Frontal cortex (tissue), 4 donors: ENCODE measurements around the gene ZZZ3. TPM values are rescaled to one million over a fixed set of nuclear protein-coding genes. Genes with fewer than 3 reads are reported as not detected.
"Not testable (repeated sequence)": the region's sequence is repeated elsewhere in the genome, so short reads cannot be mapped to it uniquely, and the experiment has no call there.

Experiments used
- DNase-seq, 2 donors: peaks; one replicate each; pipeline ENCODE4 v3.0.0; 2012; ENCODE audit warnings: low spot score in 2 of 2
- FAIRE-seq: peaks from 2 replicates; lab custom pipeline; 2012; peaks lifted over from hg19 to GRCh38; lab: Jason Lieb, UNC
- total RNA-seq: library from RNA; depleted of rRNA; stranded (reverse); fragments of >200 nt; gene quantifications from one replicate; pipeline ENCODE4 v1.2.3, GENCODE V29; 2014
- donor health status: control.
- donor health status: control.
- donor health status: control.

The ZZZ3 gene
- total RNA-seq = 134 TPM

GRCh38 chr1:77682460-77683159 is at the start of gene ZZZ3:
ZZZ3 (minus strand) TSS chr1:77682658; CDS start chr1:77633354, 49,304 bp downstream.
- DNase-seq (peak; percentile 80 to 86), FAIRE-seq (no peak)

DNA sequence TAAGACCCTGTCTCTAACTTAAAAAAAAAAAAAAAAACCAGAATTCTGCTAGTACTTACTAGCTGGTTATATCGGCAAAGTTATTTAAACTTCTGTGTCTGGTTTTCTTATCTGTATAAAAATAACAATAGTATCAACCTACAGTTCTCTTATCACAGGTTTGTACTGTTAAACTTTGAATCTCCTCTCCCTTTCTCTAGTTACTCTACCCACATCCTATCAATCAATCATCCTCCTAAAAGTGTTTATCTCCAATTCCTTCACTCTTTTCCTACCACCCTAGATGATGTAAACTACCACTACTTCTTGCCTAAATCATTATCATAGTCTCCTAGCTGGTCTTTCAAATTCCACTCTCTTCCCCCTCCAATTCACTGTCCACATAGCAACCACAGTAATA is 49.6 kb upstream of the ZZZ3 start:
- DNase-seq (no peak), FAIRE-seq (no peak)

- no peak for FAIRE-seq
- DNase-seq = no peak
Measured at GRCh38 chr1:77725706-77726105, 43.2 kb upstream of the ZZZ3 start.

DNA sequence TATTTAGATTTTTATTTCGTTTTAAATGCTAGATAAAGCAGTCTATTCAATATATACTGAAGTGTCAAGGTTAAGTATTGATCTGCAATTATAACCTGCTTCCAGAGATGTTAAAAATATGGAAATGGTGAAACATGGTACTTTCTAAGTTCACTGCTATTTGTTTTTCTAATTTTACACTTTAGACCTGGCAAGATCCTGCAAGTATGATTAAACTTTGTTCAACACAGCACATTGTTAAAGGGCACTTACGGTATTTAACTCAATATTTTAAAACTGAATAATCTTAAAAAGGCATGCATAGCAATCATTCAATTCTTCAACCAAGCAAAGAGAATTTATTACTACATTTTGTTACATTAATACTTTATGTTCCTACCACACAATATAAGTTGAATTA is 35.7 kb upstream of the ZZZ3 start:
- DNase-seq (no peak), FAIRE-seq (no peak)

DNA sequence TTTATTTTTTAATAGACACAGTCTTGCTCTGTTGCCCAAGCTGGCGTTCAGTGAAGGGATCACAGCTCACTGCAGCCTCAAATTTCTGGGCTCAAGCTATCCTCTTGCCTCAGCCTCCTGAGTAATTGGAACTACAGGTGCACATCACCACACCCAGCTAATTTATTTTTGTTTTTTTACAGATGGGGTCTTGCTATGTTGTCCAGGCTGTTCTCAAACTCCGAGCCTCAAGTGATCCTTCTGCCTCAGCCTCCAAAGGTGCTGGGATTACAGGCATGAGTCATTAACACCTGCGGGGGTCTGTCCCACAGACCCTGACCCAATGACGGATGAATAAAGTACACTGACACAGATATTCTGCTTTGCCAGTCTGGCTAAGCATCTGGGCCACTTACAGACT is 33.6 kb upstream of the ZZZ3 start:
- DNase-seq (no peak), FAIRE-seq (no peak)

DNA sequence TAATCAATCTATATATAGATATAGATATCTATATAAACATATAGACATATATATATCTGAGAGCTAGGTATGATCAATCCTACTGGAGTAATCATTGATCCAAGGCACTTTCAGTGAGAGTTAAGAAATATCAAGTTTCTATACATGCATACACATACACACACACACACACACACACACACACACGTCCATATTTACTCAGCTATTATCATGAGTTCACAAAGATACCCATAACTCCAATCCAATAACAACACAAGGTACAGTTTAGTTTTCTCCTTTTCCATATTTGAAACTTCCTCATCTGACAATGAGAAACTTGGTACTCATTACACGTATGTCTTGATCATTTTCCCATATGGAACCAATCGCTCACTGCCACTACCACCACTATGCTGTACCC is 27.3 kb upstream of the ZZZ3 start:
- DNase-seq = no peak
- FAIRE-seq = no peak

DNA sequence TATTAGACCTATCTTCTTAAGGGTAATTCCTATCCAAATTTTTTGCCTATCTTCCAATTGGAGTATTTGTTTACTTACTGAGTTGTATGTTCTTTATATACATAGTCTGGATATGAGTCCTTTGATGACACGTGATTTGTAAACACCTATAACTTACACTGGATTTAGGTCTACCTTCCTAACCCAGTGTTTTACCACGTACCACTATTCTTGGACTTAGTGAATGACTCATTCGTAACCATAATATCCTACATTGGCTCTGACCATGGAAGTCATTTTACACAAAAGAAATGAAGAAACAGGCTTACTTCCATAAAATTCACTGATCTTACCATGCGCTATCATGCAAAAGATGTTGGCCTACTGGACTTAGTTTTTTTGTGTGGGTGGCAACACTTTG is 23.9 kb upstream of the ZZZ3 start:
- FAIRE-seq = no peak
- no peak for DNase-seq

DNA sequence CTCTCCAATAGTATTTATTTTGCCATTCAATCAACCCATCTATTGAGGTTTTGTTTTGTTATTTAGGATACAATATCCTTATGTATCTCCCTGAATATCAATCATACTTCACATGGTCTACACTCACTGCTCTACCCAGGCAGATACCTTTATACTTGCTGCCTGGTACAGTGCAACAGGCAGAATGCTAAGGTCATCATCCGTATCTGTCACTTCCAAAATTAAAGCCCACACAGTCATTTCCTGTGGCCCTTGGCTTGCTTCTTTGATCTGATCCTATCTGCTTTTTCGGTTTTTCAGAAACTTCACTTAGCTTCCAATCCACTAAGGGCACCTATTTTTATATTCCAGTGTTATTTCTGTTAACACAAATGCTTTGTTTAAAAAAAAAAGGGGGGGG is 22.3 kb upstream of the ZZZ3 start:
- FAIRE-seq = no peak
- no peak for DNase-seq

DNA sequence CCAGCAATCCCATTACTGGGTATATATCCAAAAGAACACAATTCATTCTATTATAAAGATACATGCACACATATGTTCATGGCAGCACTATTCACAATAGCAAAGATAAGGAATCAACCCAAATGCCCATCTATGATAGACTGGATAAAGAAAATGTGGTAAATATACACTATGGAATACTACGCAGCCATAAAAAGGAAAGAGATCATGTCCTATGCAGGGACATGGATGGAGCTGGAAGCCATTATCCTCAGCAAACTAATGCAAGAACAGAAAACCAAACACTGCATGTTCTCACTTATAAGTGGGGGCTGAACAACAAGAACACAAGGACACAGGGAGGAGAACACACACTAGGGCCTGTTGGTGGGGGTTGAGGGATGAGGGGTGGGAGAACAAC is 17.2 kb upstream of the ZZZ3 start:
- DNase-seq, FAIRE-seq: not testable (repeated sequence)

GRCh38 chr1:77697441-77697840 is 15.0 kb upstream of the ZZZ3 start:
- DNase-seq (no peak), FAIRE-seq (no peak)

DNA sequence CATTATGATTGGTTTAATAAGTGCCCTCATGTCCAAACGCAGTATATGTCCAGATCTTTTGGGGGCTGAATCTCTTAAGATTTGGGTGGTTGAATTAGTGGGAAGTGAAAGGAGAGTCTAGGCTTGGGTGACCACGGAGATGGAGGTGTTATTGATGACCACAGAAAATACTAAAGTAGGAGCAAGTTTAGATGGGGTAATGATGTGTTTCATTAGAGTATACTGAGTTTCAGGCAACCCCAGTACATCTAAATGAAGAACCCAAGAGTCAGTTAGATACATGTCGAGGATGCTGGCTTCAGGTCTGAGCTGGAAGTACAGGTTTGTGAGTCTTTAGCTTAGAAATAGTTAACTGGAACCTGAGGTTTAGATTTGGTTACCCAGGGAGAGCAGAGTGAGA is 6.5 kb upstream of the ZZZ3 start:
- FAIRE-seq (no peak), DNase-seq (no peak)

DNA sequence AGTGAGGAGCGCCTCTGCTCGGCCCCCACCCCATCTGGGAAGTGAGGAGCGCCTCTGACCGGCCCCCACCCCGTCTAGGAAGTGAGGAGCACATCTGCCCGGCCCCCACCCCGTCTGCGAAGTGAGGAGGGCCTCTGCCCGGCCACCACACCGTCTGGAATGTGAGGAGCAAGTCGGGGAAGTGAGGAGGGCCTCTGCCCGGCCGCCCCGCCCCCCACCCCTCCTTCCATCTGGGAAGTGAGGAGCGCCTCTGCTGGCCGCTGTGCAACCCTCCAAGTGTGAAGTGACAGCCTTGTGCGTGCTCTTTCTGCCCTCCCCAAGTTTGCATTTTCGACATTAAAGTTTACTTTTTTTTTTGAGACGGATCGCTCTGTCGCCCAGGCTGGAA is 5.1 kb upstream of the ZZZ3 start:
- no peak for FAIRE-seq
- no peak for DNase-seq

- FAIRE-seq = no peak
- DNase-seq = no peak
Measured at GRCh38 chr1:77686796-77687518, 4.5 kb upstream of the ZZZ3 start.

DNA sequence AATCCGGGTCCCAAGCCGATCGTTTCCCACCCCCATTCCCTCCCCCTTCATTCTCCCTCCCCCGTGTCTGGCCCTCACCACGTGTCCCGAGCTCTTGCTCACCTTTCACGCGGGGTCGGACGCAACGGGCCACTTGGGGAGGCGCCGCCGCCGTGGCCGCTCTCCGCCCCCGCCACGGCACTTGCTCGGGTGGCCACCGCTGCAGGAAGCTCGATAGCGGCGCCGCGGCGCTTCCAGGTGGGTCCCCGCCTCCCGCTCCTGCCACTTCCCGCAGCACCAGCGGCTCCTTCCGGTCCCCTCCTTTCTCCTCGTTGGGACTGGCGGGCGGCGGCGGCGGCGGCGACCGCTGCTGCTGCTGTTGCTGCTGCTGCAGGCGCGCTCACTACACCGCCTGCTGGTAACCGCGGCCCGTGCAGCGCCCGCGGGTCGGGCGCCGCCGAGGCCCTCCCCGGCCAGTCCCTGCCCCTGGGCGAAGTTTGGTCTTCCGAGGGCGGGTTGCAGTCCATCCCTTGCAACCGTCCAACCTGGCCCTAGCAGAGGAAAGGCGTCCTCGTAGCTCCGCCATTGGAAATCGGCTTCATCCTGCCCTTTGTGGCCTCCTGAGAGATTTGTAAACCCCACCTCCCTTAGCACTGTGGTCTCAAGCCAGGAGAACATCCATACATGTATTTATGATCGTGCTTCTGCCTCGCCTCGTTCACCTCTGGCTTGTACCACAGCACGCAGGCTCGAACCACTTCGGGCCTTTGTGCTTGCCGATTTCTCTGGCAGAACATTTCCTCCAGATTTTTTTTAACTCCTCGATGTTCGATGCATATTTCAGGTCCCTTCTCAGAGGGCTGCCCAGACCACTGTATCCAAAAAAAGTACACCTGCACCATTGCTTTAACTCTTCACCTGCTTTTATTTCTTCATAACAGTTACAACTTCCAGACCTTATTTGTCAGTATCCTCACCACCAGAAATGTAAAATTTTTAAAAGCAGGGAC is 996 bp upstream of the ZZZ3 start:
- no peak for FAIRE-seq

GRCh38 chr1:77680173-77680572 is 2.3 kb downstream of the ZZZ3 start:
- DNase-seq (no peak), FAIRE-seq (no peak)

More for the DNA sequence above, 996 bp upstream of the ZZZ3 start:
- peak; percentile 84 to 88 for DNase-seq

GRCh38 chr1:77678660-77679610 is 3.5 kb downstream of the ZZZ3 start:
- FAIRE-seq (no peak), DNase-seq (no peak)

DNA sequence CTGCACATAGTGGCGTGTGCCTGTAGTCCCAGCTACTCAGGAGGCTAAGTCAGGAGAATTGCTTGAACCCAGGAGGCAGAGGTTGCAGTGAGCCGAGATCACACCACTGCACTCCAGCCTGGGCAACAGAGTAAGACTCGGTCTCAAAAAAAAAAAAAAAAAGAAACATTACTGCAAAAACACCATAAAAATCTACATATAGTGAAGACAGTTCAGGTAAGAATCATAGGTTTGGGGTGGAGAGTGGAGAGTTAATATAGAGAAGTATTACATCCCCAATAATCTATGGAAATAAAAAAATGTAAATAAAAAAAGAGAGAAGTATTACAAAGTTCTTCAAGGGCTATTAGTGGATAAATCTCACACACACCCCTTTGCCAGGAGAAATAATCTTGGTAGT is 7.7 kb downstream of the ZZZ3 start:
- not testable (repeated sequence) for DNase-seq, FAIRE-seq

DNA sequence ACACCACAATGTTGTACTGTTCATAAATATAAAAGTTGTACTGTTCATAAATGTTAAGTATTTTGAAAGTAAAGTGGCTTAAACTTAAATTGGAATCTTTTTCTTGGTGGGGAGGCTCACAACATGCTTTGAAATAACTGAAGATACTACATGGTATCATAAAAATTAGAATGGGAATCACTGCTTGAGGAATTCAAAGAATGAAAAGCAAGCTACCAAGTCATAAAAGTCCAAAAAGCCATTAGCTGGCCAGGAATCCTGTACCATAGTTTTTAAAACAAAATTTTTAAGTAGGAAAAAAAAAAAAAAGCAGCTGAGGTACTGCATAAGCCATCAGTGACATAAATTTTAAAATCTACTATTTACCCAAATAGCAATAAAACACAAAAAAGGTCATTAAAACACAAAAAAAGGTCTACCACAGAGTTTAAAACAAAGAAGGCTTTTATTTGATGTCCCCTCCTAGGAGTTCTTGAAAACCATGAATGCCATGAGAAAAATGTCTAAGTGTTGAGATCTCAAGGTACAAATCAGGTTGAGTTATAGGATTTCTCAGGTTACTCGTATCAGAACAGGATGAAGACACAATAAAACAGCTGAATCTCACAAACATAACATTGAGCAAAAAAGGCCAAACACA is 8.6 kb downstream of the ZZZ3 start:
- no peak for FAIRE-seq

DNA sequence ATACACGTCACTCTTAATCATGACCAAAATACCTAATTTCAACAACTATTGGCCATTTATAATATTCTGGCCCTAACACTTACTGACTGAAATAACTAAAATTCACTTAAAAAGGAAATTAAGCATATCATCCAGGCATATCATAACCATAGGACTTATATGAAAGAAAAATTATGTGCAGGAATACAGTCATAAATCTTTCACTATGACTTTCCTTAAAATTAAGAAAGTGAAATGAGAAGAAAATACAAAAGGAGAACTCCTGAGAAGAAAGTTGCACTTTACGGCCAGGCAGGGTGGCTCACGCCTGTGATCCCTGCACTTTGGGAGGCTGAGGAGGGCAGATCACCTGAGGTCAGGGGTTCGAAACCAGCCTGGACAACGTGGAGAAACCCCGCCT is 9.4 kb downstream of the ZZZ3 start:
- DNase-seq (no peak), FAIRE-seq (no peak)

More for the DNA sequence above, 8.6 kb downstream of the ZZZ3 start:
- DNase-seq = no peak
